Hematopoietic multipotent progenitor cell (in vitro differentiated cells): ENCODE measurements around the gene FEN1. TPM values are rescaled to one million over a fixed set of nuclear protein-coding genes. Genes with fewer than 3 reads are reported as not detected.
A peak's percentile ranks its signal among the peaks of the same experiment; 100 is the strongest.

Experiments
- DNase-seq, 3 donors: peaks; one replicate each; pipeline ENCODE4 v3.0.0-alpha.2; 2011 to 2015; ENCODE audit warnings: low read depth in 2 of 3, low spot score in 2 of 3
- total RNA-seq: library from RNA; depleted of rRNA; stranded (reverse); fragments of >200 nt; gene quantifications from one replicate; pipeline ENCODE4 v1.2.3, GENCODE V29; 2012

FEN1 gene
- total RNA-seq, 1 donor = 31.5 TPM

- DNase-seq = no peak
These were observed 18.3 kb upstream of the FEN1 start for GRCh38 chr11:61774411-61774810.

- no peak for DNase-seq
These were observed 17.6 kb upstream of the FEN1 start for GRCh38 chr11:61775106-61775505.

DNA sequence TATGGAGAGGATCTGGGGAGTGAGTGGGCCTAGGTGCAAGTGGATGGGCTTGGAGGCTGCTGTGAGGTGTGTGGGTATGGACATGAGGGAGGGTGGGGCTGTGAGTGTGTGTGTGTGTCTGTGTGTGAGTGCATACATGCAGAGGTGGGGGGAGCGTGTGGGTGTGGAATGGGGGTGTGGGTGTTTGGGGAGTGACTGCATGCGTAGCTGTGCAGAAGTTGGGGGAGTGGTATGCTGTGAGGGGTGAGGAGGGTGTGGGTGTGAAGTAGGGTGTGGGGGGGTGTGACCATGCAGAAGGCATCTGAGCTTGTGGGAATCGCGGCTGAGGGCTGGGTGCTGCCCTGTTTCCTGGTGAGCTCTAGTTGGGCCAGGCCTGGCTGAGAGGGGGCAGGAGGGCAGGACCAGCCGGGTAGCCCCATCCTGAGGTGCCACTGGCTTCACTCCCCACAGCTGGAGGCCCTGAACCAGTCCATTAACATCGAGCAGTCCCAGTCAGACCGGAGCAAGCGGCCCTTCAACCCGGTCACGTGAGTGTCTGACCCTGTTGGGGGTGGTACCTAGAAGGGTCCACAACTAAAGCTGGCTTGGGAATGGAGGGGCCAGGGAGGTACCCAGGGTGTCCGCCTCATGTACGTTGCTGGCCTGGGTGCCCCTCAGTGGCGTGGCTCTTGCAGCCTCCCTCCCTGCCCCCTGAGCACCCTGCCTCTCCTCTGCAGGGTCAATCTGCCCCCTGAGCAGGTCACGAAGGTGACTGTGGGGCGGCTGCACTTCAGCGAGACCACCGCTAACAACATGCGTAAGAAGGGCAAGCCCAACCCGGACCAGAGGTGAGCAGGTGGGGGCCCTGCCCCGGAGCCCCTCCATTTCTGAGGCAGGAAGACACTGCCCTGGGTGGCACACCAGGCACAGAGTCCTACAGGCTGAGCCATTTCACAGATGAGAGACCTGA, 16.8 kb upstream of the FEN1 start:
- DNase-seq = no peak

GRCh38 chr11:61776561-61777075, 16.1 kb upstream of the FEN1 start:
- DNase-seq = peak in 2 of 3 donors; percentile 69 to 78

GRCh38 chr11:61777234-61778090, 15.2 kb upstream of the FEN1 start:
- DNase-seq = peak in 2 of 3 donors; percentile 44

DNA sequence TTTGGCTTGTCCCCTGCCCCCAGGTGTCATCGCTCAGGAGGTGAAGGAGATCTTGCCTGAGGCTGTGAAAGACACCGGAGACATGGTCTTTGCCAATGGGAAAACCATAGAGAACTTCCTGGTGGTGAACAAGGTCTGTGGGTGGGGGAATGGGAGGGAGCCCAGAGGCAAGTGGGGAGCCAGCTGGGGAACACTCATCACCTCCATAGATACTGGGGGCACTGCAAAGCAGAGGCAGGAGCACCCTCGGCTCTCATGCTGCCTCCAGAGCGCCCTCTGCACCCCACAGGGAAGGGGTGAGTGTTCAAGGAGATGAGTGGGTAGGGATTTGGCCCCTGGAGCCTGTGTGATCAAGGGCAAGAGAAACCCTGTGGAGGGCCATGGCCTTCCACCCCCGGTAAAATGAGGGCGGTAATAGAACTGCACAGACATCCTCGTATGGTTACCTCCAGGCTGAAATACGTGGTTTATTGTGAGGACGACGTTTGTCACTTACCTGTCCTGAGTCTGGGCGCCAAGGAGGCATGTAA, 14.3 kb upstream of the FEN1 start:
- no peak for DNase-seq

DNA sequence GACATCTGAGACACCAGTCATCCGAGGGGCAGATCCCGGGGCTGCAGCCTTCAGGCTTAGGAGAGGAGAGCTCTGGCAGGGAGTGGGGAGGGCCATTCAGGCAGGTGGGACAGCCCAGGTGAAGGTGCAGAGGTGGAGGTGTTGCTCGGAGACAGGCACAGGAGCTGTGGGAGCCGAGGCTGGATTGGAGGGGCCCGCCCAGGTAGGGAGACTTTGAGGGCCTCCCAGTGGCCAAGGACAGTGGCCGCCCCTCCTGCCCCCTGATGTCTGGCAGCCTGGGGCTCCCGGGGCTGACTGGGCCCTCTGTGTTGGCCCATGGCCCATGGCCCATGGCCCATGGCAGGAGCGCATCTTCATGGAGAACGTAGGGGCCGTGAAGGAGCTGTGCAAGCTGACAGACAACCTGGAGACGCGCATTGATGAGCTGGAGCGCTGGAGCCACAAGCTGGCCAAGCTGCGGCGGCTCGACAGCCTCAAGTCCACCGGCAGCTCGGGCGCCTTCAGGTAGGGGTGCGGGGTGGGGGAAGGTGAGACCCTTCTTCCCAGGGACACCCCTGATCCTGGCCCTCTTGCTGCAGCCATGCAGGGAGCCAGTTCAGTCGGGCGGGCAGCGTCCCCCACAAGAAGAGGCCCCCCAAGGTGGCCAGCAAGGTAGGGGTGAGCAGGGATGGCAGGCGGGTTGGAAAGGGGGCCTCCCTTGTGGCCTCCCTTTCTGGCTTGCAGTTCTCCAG, 13.6 kb upstream of the FEN1 start:
- DNase-seq = no peak

DNA sequence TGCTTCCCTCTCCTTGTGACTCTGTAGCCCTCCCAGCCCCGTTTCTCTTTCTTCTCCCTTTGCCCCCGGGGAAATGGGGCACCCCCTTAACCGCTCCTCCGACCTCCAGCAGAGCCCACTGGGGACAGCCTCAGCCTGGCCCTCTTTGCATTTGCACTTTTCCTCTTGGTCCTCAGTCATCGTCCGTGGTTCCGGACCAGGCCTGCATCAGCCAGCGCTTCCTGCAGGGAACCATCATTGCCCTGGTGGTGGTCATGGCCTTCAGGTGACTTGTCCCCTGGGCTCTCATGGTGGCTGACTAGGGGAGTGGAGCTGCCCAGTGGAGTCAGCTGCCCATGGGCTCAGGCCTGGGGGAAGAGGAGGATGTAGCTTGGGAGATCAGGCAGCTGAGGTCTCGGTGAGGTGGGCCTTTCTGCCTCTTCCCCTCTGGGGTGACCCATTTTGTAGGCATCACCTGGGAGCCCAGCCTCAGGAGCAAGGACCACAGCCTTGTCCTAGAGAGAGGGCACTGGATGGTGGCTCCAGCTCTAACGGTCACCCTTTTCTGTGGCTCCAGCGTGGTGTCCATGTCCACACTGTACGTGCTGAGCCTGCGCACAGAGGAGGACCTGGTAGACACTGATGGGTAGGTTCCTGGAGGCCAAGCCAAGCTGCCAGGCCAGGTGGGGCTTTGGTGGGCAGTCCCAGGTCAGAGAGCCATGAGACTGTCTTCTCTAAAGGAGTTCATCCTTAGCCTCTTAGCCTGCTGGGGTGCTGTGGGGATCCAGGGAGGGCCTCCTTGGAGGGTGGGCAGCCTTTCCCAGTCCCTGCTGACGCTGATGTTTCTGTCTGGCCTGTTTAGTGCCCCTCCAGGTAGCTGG, 12.8 kb upstream of the FEN1 start:
- DNase-seq = no peak

- DNase-seq = no peak
These were observed 12.0 kb upstream of the FEN1 start for GRCh38 chr11:61780581-61781162.

DNA sequence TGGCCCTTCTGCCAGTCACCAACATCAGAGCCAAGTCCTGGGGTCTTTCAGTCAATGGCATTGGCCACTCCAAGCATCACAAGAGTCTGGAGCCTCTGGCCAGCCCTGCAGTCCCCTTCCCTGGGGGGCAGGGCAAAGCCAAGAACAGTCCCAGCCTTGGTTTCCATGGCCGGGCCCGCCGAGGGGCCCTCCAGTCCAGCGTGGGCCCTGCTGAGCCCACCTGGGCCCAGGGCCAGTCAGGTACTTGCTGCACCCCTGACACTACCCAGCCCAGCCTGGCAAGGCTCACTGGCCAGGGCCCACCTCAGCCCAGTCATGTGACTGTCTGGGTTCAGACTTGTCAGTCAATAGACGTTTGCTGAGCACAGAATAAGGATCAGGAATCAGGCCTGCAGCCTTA, 11.1 kb upstream of the FEN1 start:
- DNase-seq = no peak

GRCh38 chr11:61782299-61782698, 10.4 kb upstream of the FEN1 start:
- DNase-seq = no peak

GRCh38 chr11:61782841-61783240, 9.9 kb upstream of the FEN1 start:
- DNase-seq = no peak

- DNase-seq = no peak
These were observed 8.8 kb upstream of the FEN1 start for GRCh38 chr11:61783717-61784505.

DNA sequence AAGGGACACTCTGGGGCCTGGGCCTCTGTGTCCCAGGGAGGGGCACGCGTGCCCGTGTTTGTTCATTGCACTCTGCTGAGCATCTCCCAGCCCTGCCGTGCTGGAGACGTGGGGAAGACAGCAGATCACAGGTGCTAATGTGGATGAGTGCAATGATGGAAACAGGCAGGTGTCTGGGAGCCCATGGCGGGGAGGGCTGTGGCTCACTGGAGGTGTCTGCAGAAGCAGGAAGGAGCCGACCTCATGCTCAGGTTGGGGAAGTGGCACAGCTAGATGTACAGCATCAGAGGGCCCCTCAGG, 8.3 kb upstream of the FEN1 start:
- no peak for DNase-seq

DNA sequence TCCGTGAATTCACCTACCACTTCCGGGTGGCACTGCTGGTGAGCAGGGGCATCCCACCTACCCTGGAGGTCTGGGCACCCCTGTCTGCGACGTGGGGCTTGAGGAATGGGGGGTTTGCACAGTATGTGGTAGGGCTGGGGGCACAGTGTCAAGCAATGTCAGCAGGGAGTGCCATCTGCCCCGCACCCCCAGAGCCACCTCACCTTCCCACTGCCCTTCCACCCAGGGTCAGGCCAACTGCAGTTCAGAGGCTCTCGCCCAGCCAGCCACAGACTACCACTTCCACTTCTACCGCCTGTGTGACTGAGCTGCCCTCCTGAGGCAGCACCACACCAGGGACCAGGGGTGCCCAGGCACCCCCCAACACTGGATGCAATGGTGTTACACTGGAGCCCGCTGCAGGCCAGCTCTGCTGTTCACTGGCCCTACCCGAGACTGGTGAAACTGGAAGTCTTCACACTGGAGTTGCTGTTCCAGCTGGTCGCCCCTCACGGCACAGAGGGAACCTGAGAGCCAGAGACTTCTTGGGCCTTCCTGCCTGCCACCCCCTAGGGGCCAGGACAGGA, 6.8 kb upstream of the FEN1 start:
- no peak for DNase-seq

GRCh38 chr11:61787928-61788491, 4.7 kb upstream of the FEN1 start:
- DNase-seq = peak in 2 of 3 donors; percentile 36 to 48

DNA sequence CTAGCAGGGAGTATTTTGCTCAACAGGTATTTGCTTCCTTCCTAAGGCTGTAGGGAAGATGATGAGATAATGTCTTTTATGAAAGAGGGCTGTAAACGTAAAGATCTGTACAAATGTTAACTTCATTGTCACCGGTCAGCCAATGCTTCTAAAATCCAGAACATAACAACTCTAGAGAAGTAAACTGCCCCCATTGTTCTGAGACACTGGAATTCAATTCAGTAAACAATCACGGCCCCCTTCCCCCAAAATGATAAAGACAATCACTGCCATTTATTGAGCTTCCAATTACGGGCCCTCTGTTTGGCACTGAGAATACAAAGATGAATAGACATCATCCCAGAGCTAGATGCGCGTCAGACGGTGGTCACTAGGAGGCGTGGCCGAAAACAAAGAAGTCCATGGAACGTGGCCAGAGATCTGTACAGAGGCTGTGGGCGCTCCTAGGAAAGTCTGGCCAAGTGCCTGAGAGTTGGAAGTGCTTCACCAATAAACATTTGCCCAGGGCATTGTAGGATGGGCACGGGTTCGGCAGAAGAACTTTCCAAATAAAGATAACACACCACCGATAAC, 888 bp upstream of the FEN1 start:
- peak in 2 of 3 donors; percentile 66 to 79 for DNase-seq
